DMS53 (cell line): ENCODE data around the gene RHOH.
"Not testable (repeated sequence)": the region's sequence is repeated elsewhere in the genome, so short reads cannot be mapped to it uniquely, and the experiment has no call there.

Experiments used
- DNase-seq: peaks from one replicate; lab custom pipeline; 2025; lab: John Stamatoyannopoulos, UW

The RHOH gene

GRCh38 chr4:40262077-40262528, 65.3 kb downstream of the RHOH start:
- DNase-seq: no peak

GRCh38 chr4:40262861-40263260, 66.0 kb downstream of the RHOH start:
- no peak for DNase-seq

GRCh38 chr4:40264497-40264896, 67.7 kb downstream of the RHOH start:
- no peak for DNase-seq

- DNase-seq: no peak
Observed at GRCh38 chr4:40264995-40265909, 68.4 kb downstream of the RHOH start.

GRCh38 chr4:40265910-40266274, 69.1 kb downstream of the RHOH start:
- DNase-seq: no peak

- DNase-seq: no peak
Observed at GRCh38 chr4:40269133-40269532, 72.3 kb downstream of the RHOH start.

GRCh38 chr4:40270609-40271008, 73.8 kb downstream of the RHOH start:
- DNase-seq: no peak

GRCh38 chr4:40275065-40275730, 78.4 kb downstream of the RHOH start:
- no peak for DNase-seq

GRCh38 chr4:40276546-40276945, 79.7 kb downstream of the RHOH start:
- DNase-seq: no peak

GRCh38 chr4:40280586-40280985, 83.8 kb downstream of the RHOH start:
- DNase-seq: no peak

- DNase-seq: no peak
Observed at GRCh38 chr4:40281099-40281498, 84.3 kb downstream of the RHOH start.

GRCh38 chr4:40281913-40282312, 85.1 kb downstream of the RHOH start:
- DNase-seq: no peak

GRCh38 chr4:40282857-40283256, 86.0 kb downstream of the RHOH start:
- DNase-seq: not testable (repeated sequence)

- DNase-seq: no peak
Observed at GRCh38 chr4:40283413-40283812, 86.6 kb downstream of the RHOH start.

- DNase-seq: no peak
Observed at GRCh38 chr4:40283968-40284367, 87.1 kb downstream of the RHOH start.

GRCh38 chr4:40285692-40286091, 88.9 kb downstream of the RHOH start:
- no peak for DNase-seq

GRCh38 chr4:40288566-40288965, 91.7 kb downstream of the RHOH start:
- no peak for DNase-seq

- peak; percentile 53 for DNase-seq
Observed at GRCh38 chr4:40289366-40290188, 92.7 kb downstream of the RHOH start.

- not testable (repeated sequence) for DNase-seq
Observed at GRCh38 chr4:40290611-40291186, 93.9 kb downstream of the RHOH start.

- DNase-seq: no peak
Observed at GRCh38 chr4:40292313-40292759, 95.5 kb downstream of the RHOH start.

GRCh38 chr4:40294339-40294738, 97.5 kb downstream of the RHOH start:
- no peak for DNase-seq

GRCh38 chr4:40295030-40295429, 98.2 kb downstream of the RHOH start:
- DNase-seq: not testable (repeated sequence)
